Epidermal melanocyte (primary cell): ENCODE results near the gene ACADSB.

Experiments
- DNase-seq: peaks from one replicate; pipeline ENCODE4 v3.0.0; 2011; ENCODE audit warnings: low spot score; ENCODE audit not compliant: insufficient read length

ACADSB gene

GRCh38 chr10:123038782-123039631 lies 30.2 kb downstream of the ACADSB start:
- no peak for DNase-seq

- DNase-seq = no peak
Observed at GRCh38 chr10:123039632-123039930, 30.8 kb downstream of the ACADSB start.

- no peak for DNase-seq
Observed at GRCh38 chr10:123042708-123043408, 34.1 kb downstream of the ACADSB start.

- DNase-seq = no peak
Observed at GRCh38 chr10:123043409-123043925, 34.7 kb downstream of the ACADSB start.

GRCh38 chr10:123044391-123044790 lies 35.6 kb downstream of the ACADSB start:
- no peak for DNase-seq

GRCh38 chr10:123045961-123046731 lies 37.3 kb downstream of the ACADSB start:
- DNase-seq = no peak

- no peak for DNase-seq
Observed at GRCh38 chr10:123057968-123058367, 49.2 kb downstream of the ACADSB start.

- DNase-seq = no peak
Observed at GRCh38 chr10:123061865-123062264, 53.1 kb downstream of the ACADSB start.

GRCh38 chr10:123062726-123063125 lies 53.9 kb downstream of the ACADSB start:
- no peak for DNase-seq

GRCh38 chr10:123068087-123068853 lies 59.5 kb downstream of the ACADSB start:
- no peak for DNase-seq

GRCh38 chr10:123069246-123069986 lies 60.6 kb downstream of the ACADSB start:
- no peak for DNase-seq

- no peak for DNase-seq
Observed at GRCh38 chr10:123073187-123073586, 64.4 kb downstream of the ACADSB start.

- DNase-seq = no peak
Observed at GRCh38 chr10:123074215-123074614, 65.4 kb downstream of the ACADSB start.

- no peak for DNase-seq
Observed at GRCh38 chr10:123081896-123082295, 73.1 kb downstream of the ACADSB start.

GRCh38 chr10:123083811-123084210 lies 75.0 kb downstream of the ACADSB start:
- no peak for DNase-seq

- no peak for DNase-seq
Observed at GRCh38 chr10:123086281-123086680, 77.5 kb downstream of the ACADSB start.

- no peak for DNase-seq
Observed at GRCh38 chr10:123087348-123087747, 78.5 kb downstream of the ACADSB start.

- DNase-seq = no peak
Observed at GRCh38 chr10:123087786-123088185, 79.0 kb downstream of the ACADSB start.

GRCh38 chr10:123092635-123093414 lies 84.0 kb downstream of the ACADSB start:
- no peak for DNase-seq

GRCh38 chr10:123093489-123093888 lies 84.7 kb downstream of the ACADSB start:
- no peak for DNase-seq
